WTC11 (cell line): Measurements from ENCODE around the gene NTRK3.

Experiments
- CBFB ChIP-seq: sonication (generic); formaldehyde crosslinking; IDR thresholded peaks from 2 replicates; pipeline ENCODE4 v1.8.1; 2022; ENCODE audit warnings: mild to moderate bottlenecking, low read depth, missing genetic modification reagents
- ESRRA ChIP-seq: sonication (generic); formaldehyde crosslinking; IDR thresholded peaks from 2 replicates; pipeline ENCODE4 v1.8.1; 2022; ENCODE audit warnings: mild to moderate bottlenecking, missing genetic modification reagents, borderline replicate concordance
- FOXJ3 ChIP-seq: sonication (generic); formaldehyde crosslinking; IDR thresholded peaks from 2 replicates; pipeline ENCODE4 v1.9.0; 2021; ENCODE audit warnings: missing genetic modification reagents, mild to moderate bottlenecking, borderline replicate concordance
- JUN ChIP-seq: sonication (generic); formaldehyde crosslinking; IDR thresholded peaks from 2 replicates; pipeline ENCODE4 v1.8.0; 2023; ENCODE audit warnings: mild to moderate bottlenecking, missing genetic modification reagents
- NFYB ChIP-seq: sonication (generic); formaldehyde crosslinking; conservative IDR thresholded peaks from 2 replicates; pipeline ENCODE4 v1.8.0; 2022; ENCODE audit warnings: low read depth, missing genetic modification reagents
- NR3C1 ChIP-seq: sonication (generic); formaldehyde crosslinking; conservative IDR thresholded peaks from 2 replicates; pipeline ENCODE4 v1.8.1; 2023; ENCODE audit warnings: low read depth, mild to moderate bottlenecking, missing genetic modification reagents
- SP1 ChIP-seq: sonication (generic); formaldehyde crosslinking; conservative IDR thresholded peaks from 2 replicates; pipeline ENCODE4 v1.8.1; 2022; ENCODE audit warnings: missing genetic modification reagents
- TCF7 ChIP-seq: sonication (generic); formaldehyde crosslinking; IDR thresholded peaks from 2 replicates; pipeline ENCODE4 v1.8.0; 2022; ENCODE audit warnings: mild to moderate bottlenecking, low read depth, missing genetic modification reagents, moderate library complexity
- TF ChIP-seq, protein P1 (sequence below): fragments of 200-600 bp; IDR thresholded peaks from 2 replicates; pipeline ENCODE4 v1.8.0; 2022; ENCODE audit warnings: antibody characterized with exemption
- TF ChIP-seq, protein P2 (sequence below): sonication (generic); formaldehyde crosslinking; IDR thresholded peaks from 2 replicates; pipeline ENCODE4 v1.8.0; 2023; ENCODE audit warnings: mild to moderate bottlenecking, missing genetic modification reagents
- TF ChIP-seq, protein P3 (sequence below): sonication (generic); formaldehyde crosslinking; IDR thresholded peaks from 2 replicates; pipeline ENCODE4 v1.8.0; 2022; ENCODE audit warnings: mild to moderate bottlenecking, missing genetic modification reagents
- TF ChIP-seq, protein P4 (sequence below): sonication (generic); formaldehyde crosslinking; IDR thresholded peaks from 2 replicates; pipeline ENCODE4 v1.8.1; 2023; ENCODE audit warnings: mild to moderate bottlenecking, missing genetic modification reagents, moderate library complexity

DNA sequence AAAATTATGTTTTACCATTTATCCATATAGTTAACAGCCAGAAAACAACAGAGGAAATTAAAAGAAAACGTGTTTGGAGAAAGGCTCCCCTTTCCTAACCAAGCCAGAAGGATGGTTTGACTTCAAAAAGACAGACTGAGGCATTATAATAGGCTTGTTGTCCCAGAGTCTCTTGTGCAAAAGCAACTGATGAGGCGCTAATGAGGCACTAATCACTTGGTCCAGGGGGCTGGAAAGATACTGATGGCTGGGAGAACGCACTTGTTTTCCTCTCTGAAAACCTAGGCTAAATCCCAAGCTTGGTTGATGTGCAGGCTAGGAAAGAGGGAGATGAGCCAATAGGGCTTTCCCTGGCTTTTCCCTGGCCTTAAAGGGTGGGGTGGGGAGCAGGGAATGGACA lies 389.6 kb downstream of the NTRK3 start:
- TF ChIP-seq NFYB (CRISPR knock-in tag) (no peak), FOXJ3 (CRISPR knock-in tag) (no peak), NR3C1 (CRISPR knock-in tag) (no peak), TCF7 (CRISPR knock-in tag) (no peak), CBFB (CRISPR knock-in tag) (no peak), ESRRA (CRISPR knock-in tag) (no peak), JUN (CRISPR knock-in tag) (no peak), SP1 (CRISPR knock-in tag) (no peak)
- TF ChIP-seq, protein P1, sequence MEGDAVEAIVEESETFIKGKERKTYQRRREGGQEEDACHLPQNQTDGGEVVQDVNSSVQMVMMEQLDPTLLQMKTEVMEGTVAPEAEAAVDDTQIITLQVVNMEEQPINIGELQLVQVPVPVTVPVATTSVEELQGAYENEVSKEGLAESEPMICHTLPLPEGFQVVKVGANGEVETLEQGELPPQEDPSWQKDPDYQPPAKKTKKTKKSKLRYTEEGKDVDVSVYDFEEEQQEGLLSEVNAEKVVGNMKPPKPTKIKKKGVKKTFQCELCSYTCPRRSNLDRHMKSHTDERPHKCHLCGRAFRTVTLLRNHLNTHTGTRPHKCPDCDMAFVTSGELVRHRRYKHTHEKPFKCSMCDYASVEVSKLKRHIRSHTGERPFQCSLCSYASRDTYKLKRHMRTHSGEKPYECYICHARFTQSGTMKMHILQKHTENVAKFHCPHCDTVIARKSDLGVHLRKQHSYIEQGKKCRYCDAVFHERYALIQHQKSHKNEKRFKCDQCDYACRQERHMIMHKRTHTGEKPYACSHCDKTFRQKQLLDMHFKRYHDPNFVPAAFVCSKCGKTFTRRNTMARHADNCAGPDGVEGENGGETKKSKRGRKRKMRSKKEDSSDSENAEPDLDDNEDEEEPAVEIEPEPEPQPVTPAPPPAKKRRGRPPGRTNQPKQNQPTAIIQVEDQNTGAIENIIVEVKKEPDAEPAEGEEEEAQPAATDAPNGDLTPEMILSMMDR, result no peak
- TF ChIP-seq, protein P2, sequence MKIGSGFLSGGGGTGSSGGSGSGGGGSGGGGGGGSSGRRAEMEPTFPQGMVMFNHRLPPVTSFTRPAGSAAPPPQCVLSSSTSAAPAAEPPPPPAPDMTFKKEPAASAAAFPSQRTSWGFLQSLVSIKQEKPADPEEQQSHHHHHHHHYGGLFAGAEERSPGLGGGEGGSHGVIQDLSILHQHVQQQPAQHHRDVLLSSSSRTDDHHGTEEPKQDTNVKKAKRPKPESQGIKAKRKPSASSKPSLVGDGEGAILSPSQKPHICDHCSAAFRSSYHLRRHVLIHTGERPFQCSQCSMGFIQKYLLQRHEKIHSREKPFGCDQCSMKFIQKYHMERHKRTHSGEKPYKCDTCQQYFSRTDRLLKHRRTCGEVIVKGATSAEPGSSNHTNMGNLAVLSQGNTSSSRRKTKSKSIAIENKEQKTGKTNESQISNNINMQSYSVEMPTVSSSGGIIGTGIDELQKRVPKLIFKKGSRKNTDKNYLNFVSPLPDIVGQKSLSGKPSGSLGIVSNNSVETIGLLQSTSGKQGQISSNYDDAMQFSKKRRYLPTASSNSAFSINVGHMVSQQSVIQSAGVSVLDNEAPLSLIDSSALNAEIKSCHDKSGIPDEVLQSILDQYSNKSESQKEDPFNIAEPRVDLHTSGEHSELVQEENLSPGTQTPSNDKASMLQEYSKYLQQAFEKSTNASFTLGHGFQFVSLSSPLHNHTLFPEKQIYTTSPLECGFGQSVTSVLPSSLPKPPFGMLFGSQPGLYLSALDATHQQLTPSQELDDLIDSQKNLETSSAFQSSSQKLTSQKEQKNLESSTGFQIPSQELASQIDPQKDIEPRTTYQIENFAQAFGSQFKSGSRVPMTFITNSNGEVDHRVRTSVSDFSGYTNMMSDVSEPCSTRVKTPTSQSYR, result no peak
- TF ChIP-seq, protein P3, sequence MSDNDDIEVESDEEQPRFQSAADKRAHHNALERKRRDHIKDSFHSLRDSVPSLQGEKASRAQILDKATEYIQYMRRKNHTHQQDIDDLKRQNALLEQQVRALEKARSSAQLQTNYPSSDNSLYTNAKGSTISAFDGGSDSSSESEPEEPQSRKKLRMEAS (CRISPR knock-in tag), result no peak
- TF ChIP-seq, protein P4, sequence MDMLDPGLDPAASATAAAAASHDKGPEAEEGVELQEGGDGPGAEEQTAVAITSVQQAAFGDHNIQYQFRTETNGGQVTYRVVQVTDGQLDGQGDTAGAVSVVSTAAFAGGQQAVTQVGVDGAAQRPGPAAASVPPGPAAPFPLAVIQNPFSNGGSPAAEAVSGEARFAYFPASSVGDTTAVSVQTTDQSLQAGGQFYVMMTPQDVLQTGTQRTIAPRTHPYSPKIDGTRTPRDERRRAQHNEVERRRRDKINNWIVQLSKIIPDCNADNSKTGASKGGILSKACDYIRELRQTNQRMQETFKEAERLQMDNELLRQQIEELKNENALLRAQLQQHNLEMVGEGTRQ (CRISPR knock-in tag), result no peak
